Mononuclear cell (primary cell): ENCODE data around the gene NUF2. TPM values are rescaled to one million over a fixed set of nuclear protein-coding genes. Genes with fewer than 3 reads are reported as not detected.
"Not testable (repeated sequence)": the region's sequence is repeated elsewhere in the genome, so short reads cannot be mapped to it uniquely, and the experiment has no call there.

Experiments
- H3K27me3 ChIP-seq: 2 replicates; pipeline ENCODE4 v1.6.0; 2011; ENCODE audit warnings: low read length, control low read depth; ENCODE audit not compliant: insufficient read depth
- H3K4me1 ChIP-seq: 2 replicates; pipeline ENCODE4 v1.5.1; 2011; ENCODE audit warnings: mild to moderate bottlenecking, low read length, control low read depth; ENCODE audit not compliant: insufficient read depth
- H3K4me3 ChIP-seq: 2 replicates; pipeline ENCODE4 v1.5.1; 2011; ENCODE audit warnings: mild to moderate bottlenecking, low read length, moderate library complexity
- H3K9me3 ChIP-seq: 2 replicates; pipeline ENCODE4 v1.5.1; 2011; ENCODE audit warnings: low read depth, mild to moderate bottlenecking, control low read depth, low read length
- total RNA-seq: library from RNA; depleted of rRNA; stranded (reverse); fragments of >200 nt; gene quantifications from one replicate; pipeline ENCODE4 v1.2.3, GENCODE V29; 2012

Gene NUF2
- total RNA-seq, 1 donor: 0.94 TPM

- no peak overlapping the region for H3K4me3 ChIP-seq
- no peaks in the 10 kb centered on the region for H3K4me1 ChIP-seq
- no peaks in the 10 kb centered on the region for H3K9me3 ChIP-seq
- H3K27me3 ChIP-seq: no peaks in the 10 kb centered on the region
Observed at GRCh38 chr1:163305441-163305840, 16.3 kb upstream of the NUF2 start.

GRCh38 chr1:163307479-163308171 is 14.1 kb upstream of the NUF2 start:
- Histone ChIP-seq H3K27me3 (no peaks in the 10 kb centered on the region), H3K4me3 (no peak overlapping the region), H3K4me1 (no peaks in the 10 kb centered on the region), H3K9me3 (no peaks in the 10 kb centered on the region)

- Histone ChIP-seq H3K4me1 (no peaks in the 10 kb centered on the region), H3K27me3 (no peaks in the 10 kb centered on the region), H3K4me3 (no peak overlapping the region), H3K9me3 (no peaks in the 10 kb centered on the region)
Observed at GRCh38 chr1:163308811-163309210, 12.9 kb upstream of the NUF2 start.

GRCh38 chr1:163315773-163316374 is 5.9 kb upstream of the NUF2 start:
- H3K9me3 ChIP-seq: no peaks in the 10 kb centered on the region
- no peaks in the 10 kb centered on the region for H3K27me3 ChIP-seq
- peaks cover 2% of the 10 kb centered on the region for H3K4me1 ChIP-seq
- H3K4me3 ChIP-seq: no peak overlapping the region

- Histone ChIP-seq H3K9me3 (no peaks in the 10 kb centered on the region), H3K4me1 (peaks cover 19% of the 10 kb centered on the region), H3K27me3 (no peaks in the 10 kb centered on the region), H3K4me3 (peak overlapping the region; percentile 62)
Observed at GRCh38 chr1:163320891-163321290, 863 bp upstream of the NUF2 start.

- not testable (repeated sequence) for H3K9me3 ChIP-seq, H3K4me3 ChIP-seq, H3K27me3 ChIP-seq
- H3K4me1 ChIP-seq: peaks cover 19% of the 10 kb centered on the region
Observed at GRCh38 chr1:163323339-163323738, 1.6 kb downstream of the NUF2 start.

GRCh38 chr1:163331116-163331515 is 9.4 kb downstream of the NUF2 start:
- H3K4me3 ChIP-seq: no peak overlapping the region
- peaks cover 11% of the 10 kb centered on the region for H3K9me3 ChIP-seq
- H3K27me3 ChIP-seq: no peaks in the 10 kb centered on the region
- no peaks in the 10 kb centered on the region for H3K4me1 ChIP-seq

GRCh38 chr1:163335216-163335615 is 13.5 kb downstream of the NUF2 start:
- Histone ChIP-seq H3K4me3 (no peak overlapping the region), H3K4me1 (no peaks in the 10 kb centered on the region), H3K27me3 (no peaks in the 10 kb centered on the region), H3K9me3 (peaks cover 12% of the 10 kb centered on the region)

GRCh38 chr1:163337631-163338030 is 15.9 kb downstream of the NUF2 start:
- H3K27me3 ChIP-seq: no peaks in the 10 kb centered on the region

GRCh38 chr1:163346326-163346870 is 24.6 kb downstream of the NUF2 start:
- no peak overlapping the region for H3K4me3 ChIP-seq
- H3K27me3 ChIP-seq: no peaks in the 10 kb centered on the region
- no peaks in the 10 kb centered on the region for H3K9me3 ChIP-seq

More at GRCh38 chr1:163337631-163338030, 15.9 kb downstream of the NUF2 start:
- Histone ChIP-seq H3K9me3 (peaks cover 6% of the 10 kb centered on the region), H3K4me1 (no peaks in the 10 kb centered on the region), H3K4me3 (no peak overlapping the region)

GRCh38 chr1:163347106-163347505 is 25.4 kb downstream of the NUF2 start:
- no peaks in the 10 kb centered on the region for H3K4me1 ChIP-seq
- no peaks in the 10 kb centered on the region for H3K27me3 ChIP-seq
- no peaks in the 10 kb centered on the region for H3K9me3 ChIP-seq
- no peak overlapping the region for H3K4me3 ChIP-seq

More at GRCh38 chr1:163346326-163346870, 24.6 kb downstream of the NUF2 start:
- H3K4me1 ChIP-seq: no peaks in the 10 kb centered on the region

GRCh38 chr1:163351912-163352311 is 30.2 kb downstream of the NUF2 start:
- H3K9me3 ChIP-seq: no peaks in the 10 kb centered on the region
- H3K4me3 ChIP-seq: no peak overlapping the region
- H3K4me1 ChIP-seq: no peaks in the 10 kb centered on the region
- no peaks in the 10 kb centered on the region for H3K27me3 ChIP-seq

GRCh38 chr1:163357378-163357777 is 35.6 kb downstream of the NUF2 start:
- Histone ChIP-seq H3K27me3 (peaks cover 3% of the 10 kb centered on the region), H3K4me1 (no peaks in the 10 kb centered on the region), H3K4me3 (no peak overlapping the region), H3K9me3 (no peaks in the 10 kb centered on the region)

- H3K4me1 ChIP-seq, H3K4me3 ChIP-seq, H3K27me3 ChIP-seq, H3K9me3 ChIP-seq: not testable (repeated sequence)
Observed at GRCh38 chr1:163358172-163358571, 36.4 kb downstream of the NUF2 start.

- Histone ChIP-seq H3K4me3 (no peak overlapping the region), H3K4me1 (no peaks in the 10 kb centered on the region), H3K27me3 (peaks cover 3% of the 10 kb centered on the region), H3K9me3 (no peaks in the 10 kb centered on the region)
Observed at GRCh38 chr1:163361123-163361934, 39.6 kb downstream of the NUF2 start.
